HEK293 (cell line): ENCODE measurements around the gene DTX2.
"Not testable (repeated sequence)": the region's sequence is repeated elsewhere in the genome, so short reads cannot be mapped to it uniquely, and the experiment has no call there.

Source experiments
- GLI4 ChIP-seq: fragments of 450-650 bp; formaldehyde crosslinking; IDR thresholded peaks from 2 replicates; pipeline ENCODE4 v1.5.1; 2016; ENCODE audit warnings: missing biosample characterization, missing genetic modification characterization
- TF ChIP-seq, protein P1 (sequence below): fragments of 450-650 bp; formaldehyde crosslinking; IDR thresholded peaks from 2 replicates; pipeline ENCODE4 v1.5.1; 2016; ENCODE audit warnings: missing biosample characterization, missing genetic modification characterization

- TF ChIP-seq, protein P1, sequence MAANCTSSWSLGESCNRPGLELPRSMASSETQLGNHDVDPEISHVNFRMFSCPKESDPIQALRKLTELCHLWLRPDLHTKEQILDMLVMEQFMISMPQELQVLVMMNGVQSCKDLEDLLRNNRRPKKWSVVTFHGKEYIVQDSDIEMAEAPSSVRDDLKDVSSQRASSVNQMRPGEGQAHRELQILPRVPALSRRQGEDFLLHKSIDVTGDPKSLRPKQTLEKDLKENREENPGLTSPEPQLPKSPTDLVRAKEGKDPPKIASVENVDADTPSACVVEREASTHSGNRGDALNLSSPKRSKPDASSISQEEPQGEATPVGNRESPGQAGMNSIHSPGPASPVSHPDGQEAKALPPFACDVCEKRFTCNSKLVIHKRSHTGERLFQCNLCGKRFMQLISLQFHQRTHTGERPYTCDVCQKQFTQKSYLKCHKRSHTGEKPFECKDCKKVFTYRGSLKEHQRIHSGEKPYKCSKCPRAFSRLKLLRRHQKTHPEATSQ = not testable (repeated sequence)
- TF ChIP-seq GLI4 (tag by site-specific recombination) = not testable (repeated sequence)
Observed at GRCh38 chr7:76457017-76457416, 4.5 kb upstream of the DTX2 start.
